Panc1 (cell line): ENCODE data around the gene CGN. TPM values are rescaled to one million over a fixed set of nuclear protein-coding genes. Genes with fewer than 3 reads are reported as not detected.

Experiments used
- ATAC-seq: fragments of 200-7000 bp; cut with Tn5 transposase; 2 replicates; pipeline ENCODE4 v1.9.1; 2020; ENCODE audit warnings: mild to moderate bottlenecking, moderate library complexity
- BruUV-seq: library from RNA; stranded (reverse); fragments of 400-500 nt; replicated peaks from 2 replicates; lab custom pipeline; 2021; lab: Mats Ljungman, UMichigan
- CTCF ChIA-PET: fragments of 300-600 bp; sonication (Branson Sonifier 250); formaldehyde crosslinking; loops from one replicate; lab custom pipeline; 2022; ENCODE audit warnings: antibody characterized with exemption; lab: Charles Lee
- POLR2A ChIA-PET: fragments of 300-600 bp; sonication (Branson Sonifier 250); formaldehyde crosslinking; loops from one replicate; lab custom pipeline; 2022; ENCODE audit warnings: antibody characterized with exemption; lab: Charles Lee
- DNase-seq: peaks from one replicate; pipeline ENCODE4 v3.0.0-alpha.2; 2010; ENCODE audit warnings: low read depth, low spot score
- H3K27ac ChIP-seq: 2 replicates; pipeline ENCODE4 v1.5.1; 2011; ENCODE audit warnings: mild to moderate bottlenecking, low read length, inconsistent platforms
- H3K27me3 ChIP-seq: fragments of 200-500 bp; sonication (Bioruptor generic); 2 replicates; pipeline ENCODE4 v1.6.0; 2014; ENCODE audit warnings: low read length, inconsistent platforms; ENCODE audit not compliant: control insufficient read depth, insufficient read depth
- H3K36me3 ChIP-seq: fragments of 200-500 bp; sonication (Bioruptor generic); 2 replicates; pipeline ENCODE4 v1.5.1; 2014; ENCODE audit warnings: inconsistent platforms, mild to moderate bottlenecking, low read length, moderate library complexity; ENCODE audit not compliant: control insufficient read depth, insufficient read depth
- H3K4me1 ChIP-seq: 2 replicates; pipeline ENCODE4 v1.5.1; 2011; ENCODE audit warnings: inconsistent platforms, mild to moderate bottlenecking, low read length, moderate library complexity; ENCODE audit not compliant: control insufficient read depth, insufficient read depth
- H3K4me3 ChIP-seq, 2 experiments: 2 replicates each; pipeline ENCODE4 v1.5.1; 2011 to 2012; ENCODE audit warnings: low read depth in 2 of 2, low read length in 2 of 2, mild to moderate bottlenecking in 2 of 2, inconsistent platforms in 1 of 2, moderate library complexity in 1 of 2
- H3K9me3 ChIP-seq: fragments of 200-500 bp; sonication (Bioruptor generic); 2 replicates; pipeline ENCODE4 v1.5.1; 2014; ENCODE audit warnings: low read depth, mild to moderate bottlenecking, inconsistent platforms, low read length, moderate library complexity; ENCODE audit not compliant: control insufficient read depth, insufficient read depth
- POLR2AphosphoS5 ChIP-seq: IDR thresholded peaks from 2 replicates; pipeline ENCODE4 v1.6.1; 2012; ENCODE audit warnings: mild to moderate bottlenecking, low read depth, low read length, moderate library complexity
- SIN3A ChIP-seq: IDR thresholded peaks from 2 replicates; pipeline ENCODE4 v1.6.1; 2012; ENCODE audit warnings: low read depth, mild to moderate bottlenecking, low read length, moderate library complexity, borderline replicate concordance; ENCODE audit not compliant: insufficient read depth
- TCF7L2 ChIP-seq: IDR thresholded peaks from 2 replicates; pipeline ENCODE4 v1.6.1; 2011; ENCODE audit warnings: mild to moderate bottlenecking, low read depth, low read length, inconsistent platforms
- in situ Hi-C: cut with HindIII; loops from 2 replicates; pipeline ENCODE4 v1.10.0; 2016; ENCODE audit warnings: low sequenced_read_pairs, low pct_unique_long_range_greater_than_20kb
- intact Hi-C: fragments of 100-400 bp; cut with micrococcal nuclease; formaldehyde crosslinking; loops from one replicate; pipeline ENCODE4 v1.10.0; 2022; ENCODE audit not compliant: unreplicated experiment
- total RNA-seq: library from RNA; stranded (reverse); gene quantifications from one replicate; pipeline ENCODE4 v1.2.1, GENCODE V29; 2021; ENCODE audit not compliant: unreplicated experiment
- TF ChIP-seq, protein P1 (sequence below): fragments of 450-650 bp; IDR thresholded peaks from 2 replicates; pipeline ENCODE4 v1.5.1; 2017; ENCODE audit warnings: mild to moderate bottlenecking
- TF ChIP-seq, protein P2 (sequence below), 2 experiments: IDR thresholded peaks; 2 replicates each; pipeline ENCODE4 v1.6.1; 2011 to 2012; ENCODE audit warnings: low read depth in 2 of 2, control low read depth in 1 of 2, low read length in 1 of 2, mild to moderate bottlenecking in 1 of 2, moderate library complexity in 1 of 2; ENCODE audit not compliant: insufficient read depth in 1 of 2

Gene CGN
- total RNA-seq, 1 experiment from 2014 or later = 10.2 TPM

DNA sequence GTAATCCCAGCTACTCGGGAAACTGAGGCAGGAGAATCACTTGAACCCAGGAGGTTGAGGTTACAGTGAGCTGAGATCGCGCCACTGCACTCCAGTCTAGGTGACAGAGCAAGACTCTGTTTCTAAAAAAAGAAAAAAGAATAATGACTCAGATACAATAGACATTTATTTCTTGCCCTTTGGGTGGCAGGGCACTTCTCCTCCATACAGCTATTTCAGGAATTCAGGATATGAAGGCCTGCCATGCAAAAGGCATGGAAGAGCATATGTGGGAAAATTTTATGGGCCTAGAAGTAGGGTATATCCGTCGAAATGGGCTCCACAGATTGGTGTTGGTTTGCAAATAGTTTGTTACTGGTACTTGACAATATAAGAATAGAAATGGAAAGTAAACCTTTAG is 31.7 kb upstream of the CGN start:
- Histone ChIP-seq H3K27me3 (no peaks in the 10 kb centered on the region), H3K9me3 (0 out of 2 replicates have a peak, but pooled peaks cover 5% of the 10 kb centered on the region), H3K4me1 (no peaks in the 10 kb centered on the region), H3K27ac (no peak overlapping the region), H3K36me3 (no peaks in the 10 kb centered on the region), H3K4me3 (no peak overlapping the region)
- DNase-seq (no peak), ATAC-seq (no peak)
- TF ChIP-seq, protein P1, sequence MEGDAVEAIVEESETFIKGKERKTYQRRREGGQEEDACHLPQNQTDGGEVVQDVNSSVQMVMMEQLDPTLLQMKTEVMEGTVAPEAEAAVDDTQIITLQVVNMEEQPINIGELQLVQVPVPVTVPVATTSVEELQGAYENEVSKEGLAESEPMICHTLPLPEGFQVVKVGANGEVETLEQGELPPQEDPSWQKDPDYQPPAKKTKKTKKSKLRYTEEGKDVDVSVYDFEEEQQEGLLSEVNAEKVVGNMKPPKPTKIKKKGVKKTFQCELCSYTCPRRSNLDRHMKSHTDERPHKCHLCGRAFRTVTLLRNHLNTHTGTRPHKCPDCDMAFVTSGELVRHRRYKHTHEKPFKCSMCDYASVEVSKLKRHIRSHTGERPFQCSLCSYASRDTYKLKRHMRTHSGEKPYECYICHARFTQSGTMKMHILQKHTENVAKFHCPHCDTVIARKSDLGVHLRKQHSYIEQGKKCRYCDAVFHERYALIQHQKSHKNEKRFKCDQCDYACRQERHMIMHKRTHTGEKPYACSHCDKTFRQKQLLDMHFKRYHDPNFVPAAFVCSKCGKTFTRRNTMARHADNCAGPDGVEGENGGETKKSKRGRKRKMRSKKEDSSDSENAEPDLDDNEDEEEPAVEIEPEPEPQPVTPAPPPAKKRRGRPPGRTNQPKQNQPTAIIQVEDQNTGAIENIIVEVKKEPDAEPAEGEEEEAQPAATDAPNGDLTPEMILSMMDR = no peak
- TF ChIP-seq, protein P2, sequence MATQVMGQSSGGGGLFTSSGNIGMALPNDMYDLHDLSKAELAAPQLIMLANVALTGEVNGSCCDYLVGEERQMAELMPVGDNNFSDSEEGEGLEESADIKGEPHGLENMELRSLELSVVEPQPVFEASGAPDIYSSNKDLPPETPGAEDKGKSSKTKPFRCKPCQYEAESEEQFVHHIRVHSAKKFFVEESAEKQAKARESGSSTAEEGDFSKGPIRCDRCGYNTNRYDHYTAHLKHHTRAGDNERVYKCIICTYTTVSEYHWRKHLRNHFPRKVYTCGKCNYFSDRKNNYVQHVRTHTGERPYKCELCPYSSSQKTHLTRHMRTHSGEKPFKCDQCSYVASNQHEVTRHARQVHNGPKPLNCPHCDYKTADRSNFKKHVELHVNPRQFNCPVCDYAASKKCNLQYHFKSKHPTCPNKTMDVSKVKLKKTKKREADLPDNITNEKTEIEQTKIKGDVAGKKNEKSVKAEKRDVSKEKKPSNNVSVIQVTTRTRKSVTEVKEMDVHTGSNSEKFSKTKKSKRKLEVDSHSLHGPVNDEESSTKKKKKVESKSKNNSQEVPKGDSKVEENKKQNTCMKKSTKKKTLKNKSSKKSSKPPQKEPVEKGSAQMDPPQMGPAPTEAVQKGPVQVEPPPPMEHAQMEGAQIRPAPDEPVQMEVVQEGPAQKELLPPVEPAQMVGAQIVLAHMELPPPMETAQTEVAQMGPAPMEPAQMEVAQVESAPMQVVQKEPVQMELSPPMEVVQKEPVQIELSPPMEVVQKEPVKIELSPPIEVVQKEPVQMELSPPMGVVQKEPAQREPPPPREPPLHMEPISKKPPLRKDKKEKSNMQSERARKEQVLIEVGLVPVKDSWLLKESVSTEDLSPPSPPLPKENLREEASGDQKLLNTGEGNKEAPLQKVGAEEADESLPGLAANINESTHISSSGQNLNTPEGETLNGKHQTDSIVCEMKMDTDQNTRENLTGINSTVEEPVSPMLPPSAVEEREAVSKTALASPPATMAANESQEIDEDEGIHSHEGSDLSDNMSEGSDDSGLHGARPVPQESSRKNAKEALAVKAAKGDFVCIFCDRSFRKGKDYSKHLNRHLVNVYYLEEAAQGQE (IDR thresholded peaks at IDR 0.05; ENCODE audit: insufficient read depth in 1 of 2, low read depth in 2 of 2, low read length in 1 of 2) = no peak
- TF ChIP-seq POLR2AphosphoS5 = no peak
- in situ Hi-C loops = no loop called here
- ChIA-PET CTCF (interaction anchor here (0.6 kb wide), 1 partner anchor 81 kb away, joined by 3 read pairs; no protein-coding TSS in a partner anchor), POLR2A (no interaction called here)
- intact Hi-C loops = no loop called here
- BruUV-seq = no TSS peak

DNA sequence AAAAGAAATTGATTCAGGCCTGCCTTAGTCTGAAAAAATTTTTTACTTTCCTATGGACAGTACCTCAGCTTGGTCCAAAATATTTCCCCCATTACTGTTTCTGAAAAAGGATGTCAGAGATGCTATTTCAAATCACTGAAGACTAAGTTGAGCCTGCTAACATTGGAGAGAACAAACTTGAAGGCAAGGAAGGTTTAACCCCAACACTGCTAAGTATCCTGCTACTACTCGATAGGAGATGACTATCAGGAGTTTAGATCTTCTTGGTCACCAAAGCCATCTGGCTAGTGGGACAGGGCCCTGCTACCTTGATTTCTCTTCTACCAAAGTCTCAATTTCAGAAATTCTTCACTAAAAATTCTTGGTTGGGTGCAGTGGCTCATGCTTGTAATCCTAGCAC is 29.2 kb upstream of the CGN start:
- no peaks in the 10 kb centered on the region for H3K27me3 ChIP-seq
- no peak for DNase-seq
- ChIA-PET POLR2A (no interaction called here), CTCF (no interaction called here)
- in situ Hi-C loops (no loop called here), intact Hi-C loops (no loop called here)
- no peak for TF ChIP-seq TCF7L2
- no peak for TF ChIP-seq POLR2AphosphoS5
- no peak for TF ChIP-seq SIN3A
- TF ChIP-seq, protein P1 = no peak
- TF ChIP-seq, protein P2 (IDR thresholded peaks at IDR 0.05; ENCODE audit: insufficient read depth in 1 of 2, low read depth in 2 of 2, low read length in 1 of 2) = no peak
- H3K36me3 ChIP-seq = no peaks in the 10 kb centered on the region
- H3K4me1 ChIP-seq = no peaks in the 10 kb centered on the region
- no peak for ATAC-seq
- H3K9me3 ChIP-seq = 0 out of 2 replicates have a peak, but pooled peaks cover 5% of the 10 kb centered on the region
- no TSS peak for BruUV-seq
- no peak overlapping the region for H3K4me3 ChIP-seq
- H3K27ac ChIP-seq = no peak overlapping the region
